Mesenchymal stem cell (in vitro differentiated cells and primary cell): ENCODE data around the gene TAF11L11. TPM values are rescaled to one million over a fixed set of nuclear protein-coding genes. Genes with fewer than 3 reads are reported as not detected.

ENCODE experiments used
- small RNA-seq: library from polyadenylated mRNA; stranded (forward); fragments of <200 nt; extraction: miRNeasy Mini kit (QIAGEN cat#:217004); gene quantifications from one replicate; pipeline ENCODE3, GENCODE V24; 2013; ENCODE audit warnings: low read depth

Gene TAF11L11

Small RNAs within 50 kb of the gene (small RNA-seq; reads per million reads assigned to genes)
- gene AC233724.1 (not detected), gene AC233724.2 (not detected), gene AC233724.3 (not detected), gene AC233724.4 (not detected), gene AC233724.6 (not detected), gene AC233724.7 (not detected)
